GM12878 (cell line): ENCODE data around the gene KRT73. TPM values are rescaled to one million over a fixed set of nuclear protein-coding genes. Genes with fewer than 3 reads are reported as not detected.

Source experiments
- ATAC-seq: fragments of 200-7000 bp; cut with Tn5 transposase; 3 replicates; pipeline ENCODE4 v1.9.1; 2020; ENCODE audit warnings: mild to moderate bottlenecking, moderate library complexity
- BruUV-seq: library from RNA; stranded (reverse); fragments of 400-500 nt; replicated peaks from 2 replicates; lab custom pipeline; 2021; lab: Mats Ljungman, UMichigan
- CTCF ChIA-PET: fragments of 300-600 bp; sonication (Branson Sonifier 250); formaldehyde crosslinking; extraction: SDS; loops from one replicate; lab custom pipeline; 2021; ENCODE audit warnings: inconsistent platforms; lab: Yijun Ruan, JAX
- POLR2A ChIA-PET: fragments of 350-600 bp; formaldehyde crosslinking; extraction: SDS; loops from one replicate; lab custom pipeline; 2021; ENCODE audit warnings: inconsistent platforms; lab: Charles Lee
- RAD21 ChIA-PET: fragments of 300-600 bp; sonication (Branson Sonifier 250); formaldehyde crosslinking; loops from one replicate; lab custom pipeline; 2023; ENCODE audit warnings: antibody characterized with exemption; ENCODE audit not compliant: unreplicated experiment; lab: Charles Lee
- SMC1A ChIA-PET: fragments of 300-600 bp; sonication (Branson Sonifier 250); formaldehyde crosslinking; loops from one replicate; lab custom pipeline; 2023; ENCODE audit not compliant: unreplicated experiment, uncharacterized antibody; lab: Charles Lee
- DNase-seq: peaks from one replicate; pipeline ENCODE4 v3.0.0-alpha.2; 2011; ENCODE audit warnings: low read depth, low spot score
- FAIRE-seq: peaks from 3 replicates; lab custom pipeline; 2011; peaks lifted over from hg19 to GRCh38; lab: Jason Lieb, UNC
- H2AFZ ChIP-seq: 2 replicates; pipeline ENCODE4 v1.6.0; 2011; ENCODE audit warnings: low read depth, low read length, control low read depth; ENCODE audit not compliant: control insufficient read depth
- H3K27ac ChIP-seq: 2 replicates; pipeline ENCODE4 v1.5.1; 2011; ENCODE audit warnings: control low read depth; ENCODE audit not compliant: control insufficient read depth, insufficient read depth
- H3K27me3 ChIP-seq, 2 experiments: replicated peaks in 1 of 2; 2 replicates each; pipeline versions ENCODE4 v1.6.0 to v1.6.1; 2011; ENCODE audit warnings: low read length in 1 of 2; ENCODE audit not compliant: control insufficient read depth in 2 of 2, insufficient read depth in 2 of 2
- H3K36me3 ChIP-seq, 2 experiments: 2 replicates each; pipeline ENCODE4 v1.5.1; 2011; ENCODE audit warnings: low read length in 1 of 2; ENCODE audit not compliant: control insufficient read depth in 2 of 2, insufficient read depth in 2 of 2
- H3K4me1 ChIP-seq: 2 replicates; pipeline ENCODE4 v1.6.1; 2011; ENCODE audit warnings: mild to moderate bottlenecking, low read length, moderate library complexity, mixed read lengths; ENCODE audit not compliant: control insufficient read depth, insufficient read depth
- H3K4me2 ChIP-seq: 2 replicates; pipeline ENCODE4 v1.6.0; 2011; ENCODE audit warnings: control low read depth; ENCODE audit not compliant: control insufficient read depth, insufficient read depth
- H3K4me3 ChIP-seq: fragments of 200-600 bp; sonication (generic); 2 replicates; pipeline ENCODE4 v1.5.1; 2016
- H3K79me2 ChIP-seq: 2 replicates; pipeline ENCODE4 v1.6.0; 2011; ENCODE audit warnings: low read length; ENCODE audit not compliant: control insufficient read depth, insufficient read depth
- H3K9ac ChIP-seq: 2 replicates; pipeline ENCODE4 v1.8.0; 2011; ENCODE audit warnings: low read length, control low read depth, mixed read lengths; ENCODE audit not compliant: control insufficient read depth, insufficient read depth
- H3K9me3 ChIP-seq: replicated peaks from 3 replicates; pipeline ENCODE4 v1.5.1; 2011; ENCODE audit warnings: mild to moderate bottlenecking, low read length; ENCODE audit not compliant: control insufficient read depth, insufficient read depth
- H4K20me1 ChIP-seq: 2 replicates; pipeline ENCODE4 v1.6.0; 2011; ENCODE audit not compliant: control insufficient read depth, insufficient read depth
- KLF5 ChIP-seq: fragments of 450-650 bp; IDR thresholded peaks from 2 replicates; pipeline ENCODE4 v1.6.1; 2014; ENCODE audit warnings: mild to moderate bottlenecking; ENCODE audit not compliant: partially characterized antibody
- MYC ChIP-seq: IDR thresholded peaks from 2 replicates; pipeline ENCODE4 v1.6.1; 2011; ENCODE audit warnings: mild to moderate bottlenecking, low read length, moderate library complexity, inconsistent platforms; ENCODE audit not compliant: insufficient read depth, insufficient replicate concordance, insufficient read length, severe bottlenecking
- POLR2AphosphoS5 ChIP-seq: IDR thresholded peaks from 2 replicates; pipeline ENCODE4 v1.6.1; 2011; ENCODE audit warnings: mild to moderate bottlenecking, low read length, inconsistent platforms
- RAD51 ChIP-seq: fragments of 450-650 bp; IDR thresholded peaks from 2 replicates; pipeline ENCODE4 v1.6.1; 2016; ENCODE audit warnings: moderate library complexity, mild to moderate bottlenecking, inconsistent platforms
- SRF ChIP-seq, 2 experiments: IDR thresholded peaks; 2 replicates each; pipeline ENCODE4 v1.6.1; 2011; ENCODE audit warnings: low read depth in 2 of 2, low read length in 2 of 2, mild to moderate bottlenecking in 1 of 2, moderate library complexity in 1 of 2
- ZNF217 ChIP-seq: fragments of 450-650 bp; IDR thresholded peaks from 2 replicates; pipeline ENCODE4 v1.6.1; 2017; ENCODE audit warnings: antibody characterized with exemption, mild to moderate bottlenecking
- ZNF24 ChIP-seq: fragments of 450-650 bp; IDR thresholded peaks from 2 replicates; pipeline ENCODE4 v1.6.1; 2017; ENCODE audit warnings: antibody characterized with exemption, mild to moderate bottlenecking
- WGBS: methylation state at CpG from one replicate; pipeline ENCODE4 v1.1.6; 2016; ENCODE audit warnings: low lambda C conversion rate; ENCODE audit not compliant: insufficient replicate concordance, insufficient coverage; ENCODE audit errors: missing lambda C conversion rate; 5-methylcytosine and 5-hydroxymethylcytosine counted together
- in situ Hi-C: fragments of 300-500 bp; cut with MboI; formaldehyde crosslinking; loops from 9 replicates; pipeline ENCODE4 v1.14.3; 2018; ENCODE audit warnings: mixed read lengths
- intact Hi-C: fragments of 100-400 bp; cut with micrococcal nuclease; formaldehyde crosslinking; loops from one replicate; pipeline ENCODE4 v1.14.2; 2022; ENCODE audit not compliant: unreplicated experiment
- polyA plus RNA-seq, 11 experiments: library from polyadenylated mRNA; depleted of rRNA in 4 of 11; unstranded in 6 of 11; stranded (reverse) in 5 of 11; fragments of >200 nt; fragmentation: Nextera tagmentation in 4 of 11; fragmentation: Illumina TruSeq in 1 of 11; extraction: Ambion mirVana in 4 of 11; extraction: Trizol in 1 of 11; gene quantifications; 1 replicate in 1 of 11; 2 replicates in 10 of 11; pipeline versions ENCODE4 v1.2.1 to v1.2.3, GENCODE V29; 2011 to 2016; ENCODE audit warnings: inconsistent platforms in 2 of 11, missing spikeins in 2 of 11, low read depth in 1 of 11
- total RNA-seq, 4 experiments: library from RNA; depleted of rRNA in 3 of 4; stranded (reverse); fragments of >200 nt in 3 of 4; fragmentation: Illumina TruSeq in 1 of 4; extraction: Trizol in 1 of 4; gene quantifications; 2 replicates each; pipeline versions ENCODE4 v1.2.1 to v1.2.3, GENCODE V29; 2013 to 2021
- TF ChIP-seq, protein P1 (sequence below): fragments of 450-650 bp; IDR thresholded peaks from 2 replicates; pipeline ENCODE4 v1.6.1; 2017; ENCODE audit warnings: mild to moderate bottlenecking, moderate library complexity

KRT73 gene
- total and polyA plus RNA-seq, 10 of the 15 experiments (the other 5 are each of a cell fraction or from before 2014, with no cell fraction given) = not detected

DNA sequence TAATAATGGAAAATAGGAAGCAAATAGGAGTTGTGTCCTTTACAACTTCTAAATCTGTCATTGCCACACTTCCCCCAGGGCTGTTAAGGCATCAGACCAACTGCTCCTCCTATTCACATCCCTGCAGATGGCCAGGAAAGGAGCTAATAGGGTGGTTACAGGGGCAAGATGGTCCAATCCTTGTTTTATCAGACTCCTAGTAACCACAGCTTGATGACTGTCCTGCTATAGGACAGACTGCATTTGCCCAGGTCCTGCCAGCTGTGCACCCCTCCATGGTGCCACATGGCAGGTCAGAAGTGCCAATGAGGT is 44.5 kb upstream of the KRT73 start (continued):
- TF ChIP-seq, protein P1, sequence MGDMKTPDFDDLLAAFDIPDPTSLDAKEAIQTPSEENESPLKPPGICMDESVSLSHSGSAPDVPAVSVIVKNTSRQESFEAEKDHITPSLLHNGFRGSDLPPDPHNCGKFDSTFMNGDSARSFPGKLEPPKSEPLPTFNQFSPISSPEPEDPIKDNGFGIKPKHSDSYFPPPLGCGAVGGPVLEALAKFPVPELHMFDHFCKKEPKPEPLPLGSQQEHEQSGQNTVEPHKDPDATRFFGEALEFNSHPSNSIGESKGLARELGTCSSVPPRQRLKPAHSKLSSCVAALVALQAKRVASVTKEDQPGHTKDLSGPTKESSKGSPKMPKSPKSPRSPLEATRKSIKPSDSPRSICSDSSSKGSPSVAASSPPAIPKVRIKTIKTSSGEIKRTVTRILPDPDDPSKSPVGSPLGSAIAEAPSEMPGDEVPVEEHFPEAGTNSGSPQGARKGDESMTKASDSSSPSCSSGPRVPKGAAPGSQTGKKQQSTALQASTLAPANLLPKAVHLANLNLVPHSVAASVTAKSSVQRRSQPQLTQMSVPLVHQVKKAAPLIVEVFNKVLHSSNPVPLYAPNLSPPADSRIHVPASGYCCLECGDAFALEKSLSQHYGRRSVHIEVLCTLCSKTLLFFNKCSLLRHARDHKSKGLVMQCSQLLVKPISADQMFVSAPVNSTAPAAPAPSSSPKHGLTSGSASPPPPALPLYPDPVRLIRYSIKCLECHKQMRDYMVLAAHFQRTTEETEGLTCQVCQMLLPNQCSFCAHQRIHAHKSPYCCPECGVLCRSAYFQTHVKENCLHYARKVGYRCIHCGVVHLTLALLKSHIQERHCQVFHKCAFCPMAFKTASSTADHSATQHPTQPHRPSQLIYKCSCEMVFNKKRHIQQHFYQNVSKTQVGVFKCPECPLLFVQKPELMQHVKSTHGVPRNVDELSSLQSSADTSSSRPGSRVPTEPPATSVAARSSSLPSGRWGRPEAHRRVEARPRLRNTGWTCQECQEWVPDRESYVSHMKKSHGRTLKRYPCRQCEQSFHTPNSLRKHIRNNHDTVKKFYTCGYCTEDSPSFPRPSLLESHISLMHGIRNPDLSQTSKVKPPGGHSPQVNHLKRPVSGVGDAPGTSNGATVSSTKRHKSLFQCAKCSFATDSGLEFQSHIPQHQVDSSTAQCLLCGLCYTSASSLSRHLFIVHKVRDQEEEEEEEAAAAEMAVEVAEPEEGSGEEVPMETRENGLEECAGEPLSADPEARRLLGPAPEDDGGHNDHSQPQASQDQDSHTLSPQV = no peak

DNA sequence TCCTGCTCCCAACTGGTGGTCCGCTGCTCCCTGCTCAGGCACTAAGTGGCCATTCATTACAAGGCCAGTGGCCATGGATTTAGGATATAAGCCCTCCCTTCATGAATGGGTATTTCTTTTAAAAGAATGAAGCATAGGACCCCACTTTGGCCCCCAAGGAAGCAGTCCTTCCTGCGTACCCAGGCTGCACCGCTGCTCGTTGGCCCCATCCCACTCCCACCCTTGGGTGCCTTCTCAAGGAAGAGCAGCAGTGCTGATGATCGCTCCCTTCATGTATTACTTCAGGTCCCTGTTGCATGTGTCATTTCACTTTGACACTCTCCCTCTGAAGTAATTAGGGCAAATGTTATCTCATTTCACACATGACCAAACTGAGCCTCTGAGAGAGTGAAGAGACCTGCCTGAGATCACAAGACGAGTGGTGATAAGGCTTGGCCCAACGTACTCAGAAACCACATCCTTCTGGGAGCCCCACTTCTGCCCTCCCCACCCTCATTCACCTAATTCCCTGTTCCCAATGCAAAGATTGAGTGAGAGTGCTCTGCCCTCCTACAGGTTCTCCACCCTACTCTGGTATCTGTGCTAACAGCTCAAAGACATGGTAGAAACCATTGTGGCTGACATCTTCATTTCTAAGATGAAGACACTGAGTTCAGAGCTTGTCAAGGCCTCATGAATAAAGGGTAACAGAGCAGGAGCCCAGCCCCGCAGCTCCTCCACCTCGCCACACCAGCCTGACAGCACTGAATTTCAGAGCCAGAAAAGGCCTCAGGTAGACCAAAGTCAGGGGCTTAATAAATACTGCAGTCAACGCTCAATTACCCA is 43.9 kb upstream of the KRT73 start:
- 7% methylated on average over 10 of the region's 10 CpGs for WGBS
- CTCF ChIA-PET = no interaction called here
- no peak for ATAC-seq

More for the DNA sequence above, 43.9 kb upstream of the KRT73 start:
- RAD21 ChIA-PET = no interaction called here
- Histone ChIP-seq H3K79me2 (no peaks in the 10 kb centered on the region), H3K9ac (no peak overlapping the region), H3K9me3 (no peaks in the 10 kb centered on the region), H2AFZ (no peak overlapping the region), H4K20me1 (no peaks in the 10 kb centered on the region), H3K4me3 (no peak overlapping the region), H3K4me1 (no peaks in the 10 kb centered on the region), H3K27ac (no peak overlapping the region), H3K4me2 (no peak overlapping the region), H3K36me3 (no peaks in the 10 kb centered on the region), H3K27me3 (peaks cover 2 to 4% of the 10 kb centered on the region in 2 experiments; a peak in 2 of 4 replicates)
- DNase-seq = no peak
- FAIRE-seq = no peak
- TF ChIP-seq RAD51 (no peak), ZNF24 (no peak), POLR2AphosphoS5 (no peak), MYC (no peak), SRF (IDR thresholded peaks at IDR 0.05; ENCODE audit: low read depth in 2 of 2, low read length in 2 of 2) (no peak), ZNF217 (no peak), KLF5 (no peak)
- in situ Hi-C loops = no loop called here
- SMC1A ChIA-PET = no interaction called here
- intact Hi-C loops = no loop called here
- no TSS peak for BruUV-seq
- POLR2A ChIA-PET = no interaction called here
